GM21825 (cell line): ENCODE data around the gene OR51B2.
"Not testable (repeated sequence)": the region's sequence is repeated elsewhere in the genome, so short reads cannot be mapped to it uniquely, and the experiment has no call there.

Source experiments
- ATAC-seq: cut with Tn5 transposase; IDR thresholded peaks from one replicate; pipeline ENCODE4 v1.9.1; 2021; ENCODE audit warnings: mild to moderate bottlenecking, moderate library complexity; ENCODE audit not compliant: unreplicated experiment

OR51B2 gene

DNA sequence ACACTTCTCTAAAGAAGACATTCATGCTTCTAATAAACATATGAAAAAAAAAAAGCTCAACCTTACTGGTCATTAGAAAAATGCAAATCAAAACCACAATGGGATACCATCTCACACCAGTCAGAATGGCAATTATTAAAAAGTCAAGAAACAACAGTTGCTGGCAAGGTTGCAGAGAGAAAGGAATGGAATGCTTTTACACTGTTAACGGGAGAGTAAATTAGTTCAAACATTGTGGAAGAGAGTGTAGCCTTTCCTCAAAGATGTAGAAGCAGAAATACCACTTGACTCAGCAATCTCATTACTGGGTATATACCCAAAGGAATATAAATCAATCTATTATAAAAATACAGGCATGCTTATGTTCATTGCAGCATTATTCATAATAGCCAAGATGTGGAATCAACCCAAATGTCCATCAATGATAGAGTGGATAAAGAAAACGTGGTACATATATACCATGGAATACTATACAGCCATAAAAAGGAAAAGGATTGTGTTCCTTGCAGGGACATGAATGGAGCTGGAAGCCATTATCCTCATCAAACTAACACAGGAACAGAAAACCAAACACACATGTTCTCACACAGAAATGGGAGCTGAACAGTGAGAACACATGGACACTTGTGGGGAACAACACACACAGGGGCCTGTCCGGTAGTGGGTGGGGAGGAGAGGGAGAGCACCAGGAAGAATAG lies 10.6 kb downstream of the OR51B2 start:
- not testable (repeated sequence) for ATAC-seq

DNA sequence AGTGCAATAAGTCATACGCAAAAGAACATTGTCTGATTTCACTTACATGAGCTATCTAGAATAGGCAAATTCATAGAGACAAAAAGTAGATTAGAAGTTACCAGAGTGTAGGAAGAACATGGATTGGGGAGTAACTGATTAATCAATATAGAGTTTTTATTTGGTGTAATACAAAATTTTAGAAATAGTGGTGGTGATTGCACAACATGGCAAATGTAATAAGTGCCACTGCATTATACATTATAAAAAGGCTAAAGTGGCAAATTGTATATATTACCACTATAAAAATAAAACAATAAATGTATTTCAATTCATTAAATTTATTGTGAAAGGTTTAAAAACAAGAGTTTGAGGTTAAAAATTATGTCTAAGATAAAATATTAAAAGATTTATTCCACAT lies 13.7 kb downstream of the OR51B2 start:
- no peak for ATAC-seq

DNA sequence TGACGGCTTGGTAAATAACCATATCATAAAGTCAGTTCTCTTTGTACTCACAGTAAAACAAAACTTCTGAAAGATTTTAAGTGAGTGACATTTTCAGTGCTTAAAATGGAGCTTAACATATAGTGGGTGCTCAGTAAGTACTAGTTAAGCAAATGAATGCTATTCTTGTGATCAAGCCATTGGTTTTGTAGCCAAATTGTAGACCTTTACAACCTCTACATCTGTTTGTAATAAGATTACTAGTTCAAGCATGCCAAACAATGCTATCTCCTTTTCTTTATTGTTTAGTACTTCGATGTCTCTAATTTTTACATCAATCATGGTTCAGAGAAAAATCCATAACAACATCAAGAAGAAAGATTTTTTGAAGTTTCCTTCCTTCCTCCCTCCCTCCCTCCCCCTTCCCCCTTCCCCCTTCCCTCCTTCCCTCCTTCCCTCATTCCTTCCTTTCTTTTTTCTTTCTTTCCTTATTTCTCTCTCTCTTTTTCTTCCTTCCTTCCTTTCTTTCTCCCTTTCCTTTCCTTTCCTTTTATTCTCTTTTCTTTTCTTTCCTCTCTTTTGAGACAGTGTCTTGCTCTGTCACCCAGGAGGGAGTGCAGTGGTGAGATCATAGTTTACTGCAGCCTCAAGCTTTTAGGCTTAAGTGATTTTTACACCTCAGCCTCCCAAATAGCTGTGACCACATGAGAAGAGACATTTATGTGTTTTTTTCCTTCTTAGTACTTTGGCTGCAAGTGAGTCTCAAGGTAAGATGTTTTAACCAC lies 16.7 kb downstream of the OR51B2 start:
- no peak for ATAC-seq

DNA sequence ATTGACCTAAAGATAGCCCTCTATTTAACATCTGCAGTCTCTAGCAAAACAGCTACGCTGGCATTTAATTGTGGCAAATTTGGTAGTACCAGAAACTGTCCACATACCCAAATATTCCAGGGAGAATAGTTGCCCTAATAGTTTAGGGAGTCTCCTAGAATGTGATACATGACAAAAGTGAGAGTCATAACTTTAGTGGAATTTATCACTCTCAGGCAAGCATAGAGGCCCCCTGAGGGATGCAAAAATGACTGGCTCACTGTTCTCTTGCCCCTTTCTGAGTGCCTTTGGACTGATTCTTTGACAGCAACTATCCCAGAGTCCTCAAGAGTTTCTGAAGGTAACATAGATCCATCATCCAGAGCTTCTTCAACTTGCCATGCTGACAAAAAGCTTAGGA lies 20.1 kb downstream of the OR51B2 start:
- ATAC-seq, result no peak

DNA sequence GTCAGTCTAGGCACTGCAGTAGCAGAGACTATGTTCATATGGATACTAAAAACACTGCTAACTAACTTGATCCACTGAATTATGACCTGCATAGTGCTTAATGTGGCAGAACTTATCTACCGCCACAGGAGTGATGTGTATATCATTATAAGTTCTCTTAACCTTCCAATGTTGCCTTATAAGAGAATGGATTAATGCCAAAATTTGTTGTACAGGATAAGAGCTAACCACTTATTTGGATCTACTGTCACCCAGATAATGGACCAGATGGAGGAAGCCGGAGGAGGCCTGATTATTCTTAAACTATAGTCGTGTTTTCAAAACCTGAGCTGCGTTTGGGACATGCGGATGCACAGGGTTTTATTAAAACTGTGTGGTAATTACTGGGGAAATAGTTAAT lies 20.5 kb downstream of the OR51B2 start:
- no peak for ATAC-seq

DNA sequence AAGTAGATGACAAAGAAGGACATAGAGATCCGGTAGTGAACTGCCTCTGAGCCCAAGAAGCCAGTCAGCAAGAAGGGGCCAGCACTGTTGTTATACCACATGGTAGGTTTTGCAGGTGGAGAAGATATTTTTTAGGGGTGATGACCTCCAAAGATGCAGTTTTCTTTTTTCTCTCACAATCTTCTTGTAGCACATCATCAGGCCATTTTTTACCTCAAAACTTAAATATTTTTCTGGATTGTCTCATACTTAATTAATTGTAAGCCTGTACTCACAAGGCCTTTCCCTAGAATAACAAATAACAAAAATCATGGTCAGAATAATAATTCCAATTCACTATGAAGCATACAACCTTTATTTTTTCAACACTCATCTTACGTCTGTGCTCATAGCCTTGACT lies 22.3 kb downstream of the OR51B2 start, which contains the start of gene OR51B4:
Gene OR51B4 (minus strand): TSS at position 101 of the 400 bp plus-strand sequence. CDS start 0 bp downstream, at position 101.
- ATAC-seq, result no peak

DNA sequence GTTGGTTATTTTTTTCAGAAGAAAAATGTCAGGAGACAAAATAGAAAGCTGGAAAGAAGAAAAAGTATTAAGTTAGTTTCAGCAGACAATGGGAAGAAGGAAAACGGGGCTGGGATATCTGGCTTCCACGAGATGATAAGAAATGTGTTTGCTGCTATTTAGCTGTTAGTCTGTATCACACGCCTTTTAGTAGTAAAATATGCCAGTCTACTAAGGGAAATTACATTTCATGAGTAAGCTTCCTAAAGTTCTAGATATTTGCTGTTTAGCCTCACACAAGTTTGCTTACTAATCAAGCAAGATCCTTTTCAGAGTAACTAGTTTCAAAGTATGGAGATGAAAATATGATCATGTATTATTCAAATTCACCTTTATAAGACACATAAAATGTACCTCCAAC lies 23.8 kb downstream of the OR51B2 start:
- no peak for ATAC-seq

DNA sequence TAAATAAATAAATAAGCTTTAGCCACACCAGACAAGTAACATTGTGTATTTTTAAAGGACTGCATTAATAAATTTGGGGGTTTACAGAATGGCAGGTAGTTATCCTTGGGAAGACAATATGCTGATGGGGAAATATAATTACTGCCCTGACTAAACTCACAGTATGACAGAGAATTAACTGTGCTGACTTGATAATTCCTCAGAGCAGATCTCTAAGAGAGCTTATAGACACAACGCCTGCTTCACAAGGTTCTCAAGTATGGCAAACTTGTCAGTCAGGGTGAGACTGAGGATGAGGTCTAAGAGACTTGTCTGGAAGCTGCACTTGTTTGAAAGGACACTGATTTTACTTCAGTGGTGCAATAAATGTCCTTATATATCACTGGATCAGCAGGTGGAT lies 25.6 kb downstream of the OR51B2 start:
- ATAC-seq, result no peak

DNA sequence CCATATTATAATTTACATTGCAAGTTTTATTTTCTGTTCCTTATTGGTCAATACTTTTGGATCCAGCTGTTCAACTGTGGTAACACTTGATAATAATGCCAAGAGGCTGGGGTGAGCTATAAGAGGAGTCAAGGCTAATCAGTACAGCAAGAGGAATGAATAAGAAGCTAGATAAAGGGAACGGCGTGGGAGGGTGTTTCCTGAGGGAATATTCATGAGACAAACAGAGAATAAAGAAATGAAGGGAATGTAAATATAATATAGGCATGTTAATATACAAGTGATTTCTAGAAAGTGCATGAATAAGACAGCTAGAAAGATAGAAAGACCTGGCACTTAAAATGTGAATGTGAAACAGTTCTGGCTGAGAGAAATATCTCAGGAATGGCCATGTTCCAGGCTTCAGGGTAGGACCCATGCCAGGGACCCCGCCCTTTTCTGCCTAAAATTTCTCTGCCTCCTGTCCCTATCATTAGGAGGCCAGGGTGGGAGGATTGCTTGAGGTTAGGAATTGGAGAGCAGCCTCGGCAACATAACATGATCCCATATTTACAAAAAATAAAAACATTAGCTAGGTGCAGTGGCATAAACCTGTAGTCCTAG lies 26.3 kb downstream of the OR51B2 start:
- ATAC-seq, result no peak

DNA sequence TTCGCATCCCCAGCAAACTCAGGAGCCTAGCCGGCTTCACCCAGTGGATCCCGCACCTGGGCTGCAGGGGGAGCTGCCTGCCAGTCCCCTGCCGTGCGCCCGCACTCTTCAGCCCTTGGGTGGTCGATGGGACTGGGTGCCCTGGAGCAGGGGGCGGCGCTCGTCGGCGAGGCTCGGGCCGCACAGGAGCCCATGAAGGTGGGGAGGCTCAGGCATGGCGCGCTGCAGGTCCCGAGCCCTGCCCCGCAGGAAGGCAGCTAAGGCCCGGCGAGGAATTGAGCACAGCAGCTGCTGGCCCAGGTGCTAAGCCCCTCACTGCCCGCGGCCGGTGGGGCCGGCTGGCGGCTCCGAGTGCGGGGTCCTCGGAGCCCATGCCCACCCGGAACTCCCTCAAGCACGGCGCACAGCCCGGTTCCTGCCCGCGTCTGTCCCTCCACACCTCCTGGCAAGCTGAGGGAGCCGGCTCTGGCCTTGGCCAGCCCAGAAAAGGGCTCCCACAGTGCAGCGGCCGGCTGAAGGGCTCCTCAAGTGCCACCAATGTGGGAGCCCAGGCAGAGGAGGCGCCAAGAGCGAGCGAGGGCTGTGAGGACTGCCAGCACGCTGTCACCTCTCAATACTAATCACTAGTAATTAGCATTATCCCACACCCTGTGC lies 29.6 kb downstream of the OR51B2 start:
- not testable (repeated sequence) for ATAC-seq

DNA sequence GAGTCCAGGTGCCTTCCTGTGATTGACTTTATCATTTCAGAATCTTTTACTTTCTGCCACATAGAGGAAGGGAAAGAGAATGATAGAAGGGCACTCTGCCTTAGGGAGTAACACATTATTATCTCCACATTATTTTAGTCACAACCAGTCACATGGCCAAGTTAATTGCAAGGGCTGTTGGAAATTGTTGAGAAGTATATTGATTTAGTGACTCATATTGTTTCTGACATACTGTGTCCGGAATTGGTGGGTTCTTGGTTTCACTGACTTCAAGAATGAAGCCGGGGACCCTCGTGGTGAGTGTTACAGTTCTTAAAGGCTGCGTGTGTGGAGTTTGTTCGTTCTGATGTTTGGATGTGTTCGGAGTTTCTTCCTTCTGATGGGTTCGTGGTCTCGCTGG lies 31.1 kb downstream of the OR51B2 start:
- ATAC-seq, result no peak

DNA sequence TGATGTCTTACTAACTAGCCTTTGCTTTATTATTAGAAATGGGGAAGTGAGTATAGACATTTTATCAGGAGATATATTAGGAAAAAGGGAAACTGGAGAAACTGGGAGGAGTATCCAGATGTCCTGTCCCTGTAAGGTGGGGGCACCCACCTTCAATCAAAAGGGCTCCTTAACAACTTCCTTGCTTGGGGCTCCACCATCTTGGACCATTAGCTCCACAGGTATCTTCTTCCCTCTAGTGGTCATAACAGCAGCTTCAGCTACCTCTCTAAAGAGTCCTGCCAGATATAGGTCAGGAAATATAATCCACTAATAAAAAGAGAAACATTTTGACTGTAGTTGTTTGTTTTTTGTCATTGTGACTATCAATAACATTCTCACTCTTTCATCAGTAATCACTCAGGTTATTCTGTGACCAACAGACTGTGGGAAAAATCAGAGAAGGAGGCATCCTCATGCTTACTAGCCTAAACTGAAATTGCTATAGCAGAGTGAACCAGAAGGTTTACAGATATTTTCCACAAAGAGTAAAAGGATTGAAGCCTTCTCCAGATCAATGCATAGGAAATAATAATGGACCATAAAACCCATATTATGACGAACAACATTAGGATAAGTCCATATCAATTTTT lies 32.8 kb downstream of the OR51B2 start:
- peak; percentile 93 for ATAC-seq

DNA sequence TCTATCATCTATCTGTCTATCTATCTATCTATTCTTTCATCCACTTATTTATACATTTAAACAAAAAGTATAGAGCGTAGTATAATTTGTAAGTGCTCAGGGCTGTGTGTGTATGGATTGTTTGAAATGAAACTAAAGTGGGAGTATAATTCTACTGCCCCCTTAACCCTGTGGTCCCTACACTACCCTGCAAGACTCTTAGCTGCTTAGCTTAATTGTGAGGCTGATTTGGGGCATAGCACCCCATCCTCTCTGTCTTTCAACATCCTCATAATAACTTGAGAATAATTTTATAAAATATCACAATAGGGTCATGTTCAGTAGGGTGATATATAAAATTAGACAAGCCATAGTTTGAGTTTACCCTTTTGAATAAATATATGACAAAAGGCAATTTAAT lies 34.0 kb downstream of the OR51B2 start:
- ATAC-seq, result no peak

DNA sequence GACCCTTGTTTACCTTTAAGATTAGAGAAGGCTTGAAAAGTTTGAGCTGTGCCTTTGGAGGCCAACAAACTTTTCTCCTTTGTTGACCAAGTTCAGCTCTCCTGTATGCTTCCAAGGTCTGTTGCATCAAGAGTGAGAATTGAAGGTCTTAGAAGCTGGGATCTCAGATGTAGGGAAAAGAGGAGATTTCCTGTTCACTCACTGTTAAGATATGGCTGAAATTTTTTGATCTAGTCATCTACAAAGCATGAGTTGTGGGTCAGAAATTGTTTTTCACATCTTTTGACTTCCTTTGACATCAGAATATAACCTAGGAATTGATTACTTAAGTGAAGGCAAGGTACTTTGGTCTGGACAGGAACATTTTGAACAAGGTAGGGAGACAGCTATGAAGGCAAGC lies 34.4 kb downstream of the OR51B2 start:
- no peak for ATAC-seq

DNA sequence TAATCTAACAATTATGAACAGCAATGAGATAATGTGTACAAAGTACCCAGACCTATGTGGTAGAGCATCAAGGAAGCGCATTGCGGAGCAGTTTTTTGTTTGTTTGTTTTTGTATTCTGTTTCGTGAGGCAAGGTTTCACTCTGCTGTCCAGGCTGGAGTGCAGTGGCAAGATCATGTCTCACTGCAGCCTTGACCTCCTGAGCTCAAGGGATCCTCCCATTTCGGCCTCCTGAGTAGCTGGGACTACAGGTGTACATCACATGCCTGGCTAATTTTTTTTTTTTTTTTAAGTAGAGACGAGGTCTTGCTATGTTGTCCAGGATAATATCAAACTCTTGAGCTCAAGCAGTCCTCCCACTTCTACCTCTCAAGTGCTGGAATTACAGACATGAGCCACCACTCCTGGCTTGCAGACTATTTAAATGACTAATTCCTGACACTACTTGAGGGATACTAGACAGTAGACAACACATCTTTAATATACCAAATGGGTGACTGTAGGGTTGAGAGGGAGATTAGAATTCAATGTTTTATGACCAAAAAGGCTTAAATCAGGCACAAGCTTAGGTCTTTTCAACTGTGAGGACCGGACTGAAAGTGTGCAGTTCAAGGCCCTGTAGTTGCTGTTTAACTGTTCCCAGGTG lies 35.1 kb downstream of the OR51B2 start:
- ATAC-seq, result no peak

DNA sequence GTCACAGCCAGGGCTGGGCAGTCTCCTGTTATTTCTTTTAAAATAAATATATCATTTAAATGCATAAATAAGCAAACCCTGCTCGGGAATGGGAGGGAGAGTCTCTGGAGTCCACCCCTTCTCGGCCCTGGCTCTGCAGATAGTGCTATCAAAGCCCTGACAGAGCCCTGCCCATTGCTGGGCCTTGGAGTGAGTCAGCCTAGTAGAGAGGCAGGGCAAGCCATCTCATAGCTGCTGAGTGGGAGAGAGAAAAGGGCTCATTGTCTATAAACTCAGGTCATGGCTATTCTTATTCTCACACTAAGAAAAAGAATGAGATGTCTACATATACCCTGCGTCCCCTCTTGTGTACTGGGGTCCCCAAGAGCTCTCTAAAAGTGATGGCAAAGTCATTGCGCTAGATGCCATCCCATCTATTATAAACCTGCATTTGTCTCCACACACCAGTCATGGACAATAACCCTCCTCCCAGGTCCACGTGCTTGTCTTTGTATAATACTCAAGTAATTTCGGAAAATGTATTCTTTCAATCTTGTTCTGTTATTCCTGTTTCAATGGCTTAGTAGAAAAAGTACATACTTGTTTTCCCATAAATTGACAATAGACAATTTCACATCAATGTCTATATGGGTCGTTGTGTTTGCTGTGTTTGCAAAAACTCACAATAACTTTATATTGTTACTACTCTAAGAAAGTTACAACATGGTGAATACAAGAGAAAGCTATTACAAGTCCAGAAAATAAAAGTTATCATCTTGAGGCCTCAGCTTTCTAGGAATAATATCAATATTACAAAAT lies 35.8 kb downstream of the OR51B2 start:
- no peak for ATAC-seq

DNA sequence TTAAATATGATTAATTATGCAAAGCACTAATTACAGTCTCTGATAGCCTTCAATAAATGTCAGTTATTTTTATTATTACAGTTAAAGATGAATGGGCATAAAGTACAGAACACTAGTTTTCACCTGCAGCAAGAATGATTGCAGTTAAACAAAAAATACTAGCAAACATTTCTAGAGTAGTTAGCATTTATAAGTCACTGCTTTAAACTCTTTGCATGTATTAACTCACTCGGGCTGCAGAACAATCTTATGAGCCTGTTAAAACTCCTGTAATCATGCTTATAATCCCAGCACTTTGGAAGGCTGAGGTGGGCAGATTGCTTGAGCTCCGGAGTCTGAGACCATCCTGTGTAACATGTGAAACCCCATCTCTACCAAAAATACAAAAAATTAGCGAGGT lies 37.2 kb downstream of the OR51B2 start:
- ATAC-seq, result no peak

DNA sequence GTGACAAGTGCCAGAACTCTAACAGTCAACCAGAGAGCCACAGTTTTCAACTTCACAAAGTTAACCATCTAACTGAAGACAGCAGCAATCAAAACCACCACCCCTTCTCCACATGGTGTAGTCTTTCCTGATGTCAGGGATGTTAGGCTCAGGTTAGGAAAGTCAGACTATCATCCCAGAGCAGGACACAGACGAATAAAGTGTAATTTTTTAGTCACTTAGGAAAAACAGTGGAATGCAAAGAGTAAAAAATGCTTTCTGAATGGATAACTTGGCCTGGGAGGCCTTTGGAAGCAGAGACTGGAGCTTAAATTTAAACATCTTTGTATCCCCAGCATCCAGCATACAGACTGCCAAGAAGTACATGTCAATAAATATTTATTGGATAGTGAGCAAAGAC lies 37.7 kb downstream of the OR51B2 start:
- ATAC-seq, result no peak

DNA sequence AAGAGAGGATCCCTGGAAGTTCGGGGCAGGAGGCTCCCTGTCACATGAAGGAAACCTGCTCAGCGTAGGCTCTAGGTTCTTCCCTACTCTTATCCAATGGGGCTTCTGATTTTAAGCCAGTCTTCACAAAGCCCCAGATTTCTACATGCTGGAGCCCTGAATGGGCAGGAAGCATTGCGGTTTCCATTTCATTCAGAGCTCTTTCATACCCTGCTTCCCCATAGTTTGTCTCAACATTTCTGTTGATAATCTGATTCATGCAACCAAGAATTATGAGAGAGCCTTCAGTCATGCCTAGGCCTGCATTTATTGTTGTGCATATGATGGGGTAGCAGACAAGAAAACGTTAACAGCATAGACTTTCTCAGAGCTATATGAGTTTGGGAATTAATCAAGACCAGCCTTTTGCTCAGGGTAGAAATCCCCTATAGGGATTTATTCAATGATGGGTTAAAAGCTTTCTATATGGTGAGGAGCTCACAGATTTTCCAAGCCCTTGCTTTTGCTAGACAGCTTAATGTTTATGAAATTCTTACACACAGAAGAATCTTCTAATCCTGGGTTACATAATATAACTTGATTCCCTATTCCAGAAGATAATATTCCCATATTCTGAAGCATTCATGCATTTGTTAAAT lies 38.3 kb downstream of the OR51B2 start:
- no peak for ATAC-seq
